Measurements from ENCODE around the gene COPE.

Gene COPE

DNA sequence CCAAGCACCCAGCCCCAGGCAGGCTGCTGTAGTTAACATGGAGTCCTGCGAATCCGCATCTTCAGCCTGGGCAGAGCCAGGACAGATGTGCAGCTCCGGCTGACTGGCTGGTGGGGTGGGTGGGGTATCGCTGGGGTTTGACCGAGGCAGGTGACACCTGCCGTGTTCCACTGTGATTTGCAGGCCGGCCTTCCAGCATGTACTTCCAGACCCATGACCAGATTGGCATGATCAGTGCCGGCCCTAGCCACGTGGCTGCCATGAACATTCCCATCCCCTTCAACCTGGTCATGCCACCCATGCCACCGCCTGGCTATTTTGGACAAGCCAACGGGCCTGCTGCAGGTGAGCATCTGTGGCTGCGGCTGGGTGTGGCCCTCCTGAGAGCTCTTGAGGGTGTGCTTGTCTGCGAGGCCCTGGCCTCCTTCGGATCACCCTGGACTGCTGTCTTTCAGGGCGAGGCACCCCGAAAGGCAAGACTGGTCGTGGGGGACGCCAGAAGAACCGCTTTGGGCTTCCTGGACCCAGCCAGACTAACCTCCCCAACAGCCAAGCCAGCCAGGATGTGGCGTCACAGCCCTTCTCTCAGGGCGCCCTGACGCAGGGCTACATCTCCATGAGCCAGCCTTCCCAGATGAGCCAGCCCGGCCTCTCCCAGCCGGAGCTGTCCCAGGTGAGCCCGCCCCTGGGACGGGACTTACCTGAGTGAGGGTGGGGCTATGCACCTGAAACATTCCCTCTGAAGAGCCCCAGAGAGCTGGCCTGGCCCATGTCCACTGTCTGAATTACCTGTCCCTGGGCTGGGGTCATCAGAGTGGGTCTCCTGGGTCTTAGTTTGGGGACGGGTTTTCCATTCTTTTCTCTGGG is 53.8 kb downstream of the COPE start:
- H3K4me1 ChIP-seq (ENCODE audit: control insufficient read depth, insufficient read depth, low read length): peaks cover 9% of the 10 kb centered on the region
- no peak overlapping the region for H3K9ac ChIP-seq (ENCODE audit: low read length in 2 of 2)
- H3K36me3 ChIP-seq (ENCODE audit: control insufficient read depth in 2 of 2, insufficient read depth in 2 of 2, low read length in 2 of 2): peaks cover 54% of the 10 kb centered on the region in 2 donors
- H3K27ac ChIP-seq (ENCODE audit: low read length): no peak overlapping the region
- H3K4me3 ChIP-seq (ENCODE audit: low read length in 2 of 2): no peak overlapping the region
- peaks cover 0 to 10% of the 10 kb centered on the region in 2 donors for H3K27me3 ChIP-seq (ENCODE audit: control insufficient read depth in 1 of 2, insufficient read depth in 2 of 2, low read length in 2 of 2)
- no peaks in the 10 kb centered on the region for H3K9me3 ChIP-seq (ENCODE audit: control insufficient read depth in 2 of 2, low read length in 2 of 2)

DNA sequence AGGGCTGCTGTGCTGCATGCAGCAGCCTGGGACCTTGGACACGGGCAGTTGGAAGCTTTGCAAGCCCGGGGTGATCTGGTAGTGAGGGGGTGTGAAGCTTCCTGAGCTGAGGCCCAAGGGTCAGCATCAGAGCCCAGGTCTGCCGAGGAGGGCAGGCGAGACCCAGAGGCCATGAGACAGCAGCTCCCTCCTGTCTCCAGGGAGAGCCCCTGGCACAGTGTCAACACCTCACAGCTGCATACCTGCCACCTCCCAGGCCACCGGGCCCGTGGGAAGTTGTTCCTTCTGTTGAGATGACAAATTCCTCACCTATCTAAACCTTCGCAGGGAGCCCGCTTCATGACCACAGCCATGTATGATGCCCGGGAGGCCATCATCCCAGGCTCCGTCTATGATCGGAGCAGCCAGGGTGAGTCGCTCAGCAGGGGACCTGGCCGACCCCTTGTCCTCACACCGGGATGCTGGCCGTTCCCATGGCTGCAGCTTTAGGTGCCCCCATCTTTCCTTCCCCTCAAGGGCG is 55.3 kb downstream of the COPE start:
- Histone ChIP-seq H3K9ac (ENCODE audit: low read length in 2 of 2) (no peak overlapping the region), H3K27ac (ENCODE audit: low read length) (no peak overlapping the region), H3K36me3 (ENCODE audit: control insufficient read depth in 2 of 2, insufficient read depth in 2 of 2, low read length in 2 of 2) (peaks cover 64 to 68% of the 10 kb centered on the region in 2 donors), H3K4me3 (ENCODE audit: low read length in 2 of 2) (no peak overlapping the region), H3K27me3 (ENCODE audit: control insufficient read depth in 1 of 2, insufficient read depth in 2 of 2, low read length in 2 of 2) (no peaks in the 10 kb centered on the region), H3K9me3 (ENCODE audit: control insufficient read depth in 2 of 2, low read length in 2 of 2) (no peaks in the 10 kb centered on the region), H3K4me1 (ENCODE audit: control insufficient read depth, insufficient read depth, low read length) (peaks cover 7% of the 10 kb centered on the region)

DNA sequence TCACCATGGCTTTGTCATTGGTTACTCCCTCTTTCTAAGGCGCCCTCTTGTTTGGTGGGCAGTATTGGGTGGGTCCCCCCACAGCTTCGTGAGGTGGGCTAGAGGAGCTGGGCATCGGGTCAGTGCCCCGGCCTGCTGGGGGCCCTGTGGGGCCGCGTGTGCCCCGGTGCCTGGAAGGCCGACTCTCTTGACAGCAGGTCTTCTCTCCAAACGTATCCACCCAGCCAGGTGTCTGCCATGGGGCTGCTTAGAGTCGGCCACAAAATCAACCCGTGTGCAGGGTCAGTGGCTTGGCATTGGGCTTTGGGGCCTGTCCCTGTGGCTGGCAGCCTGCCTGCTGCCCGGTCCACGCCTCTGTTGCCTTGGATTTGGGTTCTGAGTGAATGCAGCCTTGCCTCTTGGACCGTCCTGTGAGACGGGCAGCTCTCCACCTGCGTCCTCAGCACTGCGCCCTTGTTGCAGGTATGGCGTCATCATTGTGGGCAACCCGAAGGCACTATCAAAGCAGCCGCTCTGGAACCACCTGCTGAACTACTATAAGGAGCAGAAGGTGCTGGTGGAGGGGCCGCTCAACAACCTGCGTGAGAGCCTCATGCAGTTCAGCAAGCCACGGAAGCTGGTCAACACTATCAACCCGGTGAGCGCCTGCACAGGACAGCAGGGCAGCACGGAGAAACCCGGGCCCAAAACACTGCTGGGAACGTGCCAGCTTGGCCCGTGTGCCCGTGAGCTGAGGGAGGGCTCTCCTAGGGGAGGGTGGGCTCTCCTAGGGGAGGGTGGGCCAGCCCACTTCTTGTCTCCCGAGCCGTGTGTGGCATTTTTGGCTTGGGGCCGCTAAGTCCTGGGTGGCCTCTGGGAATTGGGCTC is 56.0 kb downstream of the COPE start:
- Histone ChIP-seq H3K36me3 (ENCODE audit: control insufficient read depth in 2 of 2, insufficient read depth in 2 of 2, low read length in 2 of 2) (peaks cover 69 to 73% of the 10 kb centered on the region in 2 donors), H3K27ac (ENCODE audit: low read length) (no peak overlapping the region), H3K4me1 (ENCODE audit: control insufficient read depth, insufficient read depth, low read length) (peaks cover 7% of the 10 kb centered on the region), H3K4me3 (ENCODE audit: low read length in 2 of 2) (no peak overlapping the region), H3K9ac (ENCODE audit: low read length in 2 of 2) (no peak overlapping the region), H3K27me3 (ENCODE audit: control insufficient read depth in 1 of 2, insufficient read depth in 2 of 2, low read length in 2 of 2) (no peaks in the 10 kb centered on the region), H3K9me3 (ENCODE audit: control insufficient read depth in 2 of 2, low read length in 2 of 2) (no peaks in the 10 kb centered on the region)

DNA sequence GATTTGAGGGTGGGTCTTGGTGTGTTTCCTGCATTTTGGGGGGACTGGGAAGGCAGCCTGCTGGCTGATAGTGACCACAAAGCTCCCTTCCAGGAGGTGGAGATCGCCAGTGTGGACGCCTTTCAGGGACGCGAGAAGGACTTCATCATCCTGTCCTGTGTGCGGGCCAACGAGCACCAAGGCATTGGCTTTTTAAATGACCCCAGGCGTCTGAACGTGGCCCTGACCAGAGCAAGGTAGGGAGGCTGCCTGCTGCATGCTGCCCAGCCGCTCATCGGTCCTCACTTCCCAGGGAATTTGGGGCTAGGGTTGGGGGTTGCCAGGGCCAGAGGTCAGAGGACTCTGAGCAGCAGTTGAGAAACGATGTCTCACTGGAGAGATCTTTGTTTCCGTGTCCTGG is 57.3 kb downstream of the COPE start:
- Histone ChIP-seq H3K27me3 (ENCODE audit: control insufficient read depth in 1 of 2, insufficient read depth in 2 of 2, low read length in 2 of 2) (no peaks in the 10 kb centered on the region), H3K9ac (ENCODE audit: low read length in 2 of 2) (no peak overlapping the region), H3K27ac (ENCODE audit: low read length) (no peak overlapping the region), H3K4me1 (ENCODE audit: control insufficient read depth, insufficient read depth, low read length) (peaks cover 7% of the 10 kb centered on the region), H3K4me3 (ENCODE audit: low read length in 2 of 2) (no peak overlapping the region), H3K9me3 (ENCODE audit: control insufficient read depth in 2 of 2, low read length in 2 of 2) (no peaks in the 10 kb centered on the region), H3K36me3 (ENCODE audit: control insufficient read depth in 2 of 2, insufficient read depth in 2 of 2, low read length in 2 of 2) (peaks cover 76 to 78% of the 10 kb centered on the region in 2 donors)

DNA sequence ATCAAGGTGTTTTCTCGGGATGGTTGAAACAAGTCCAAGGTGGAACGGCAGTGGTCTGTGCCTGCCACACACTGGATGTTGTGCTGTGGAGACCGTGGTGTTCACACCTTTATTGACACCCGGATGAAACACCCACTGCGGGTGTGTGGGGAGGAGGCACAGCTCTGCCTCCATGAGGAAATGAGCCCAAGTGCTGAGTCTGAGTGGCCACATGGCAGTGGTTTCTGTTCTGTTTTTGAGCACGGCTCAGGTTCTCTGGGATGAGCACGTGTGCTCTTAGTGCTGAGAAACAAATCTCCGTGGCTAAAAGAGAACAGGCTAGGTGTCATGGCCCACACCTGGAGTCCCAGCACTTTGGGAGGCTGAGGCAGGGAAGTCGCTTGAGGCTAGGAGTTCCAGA is 58.0 kb downstream of the COPE start:
- Histone ChIP-seq H3K9ac (ENCODE audit: low read length in 2 of 2) (no peak overlapping the region), H3K9me3 (ENCODE audit: control insufficient read depth in 2 of 2, low read length in 2 of 2) (no peaks in the 10 kb centered on the region), H3K36me3 (ENCODE audit: control insufficient read depth in 2 of 2, insufficient read depth in 2 of 2, low read length in 2 of 2) (peaks cover 78 to 85% of the 10 kb centered on the region in 2 donors), H3K4me3 (ENCODE audit: low read length in 2 of 2) (no peak overlapping the region), H3K4me1 (ENCODE audit: control insufficient read depth, insufficient read depth, low read length) (peaks cover 7% of the 10 kb centered on the region), H3K27ac (ENCODE audit: low read length) (no peak overlapping the region), H3K27me3 (ENCODE audit: control insufficient read depth in 1 of 2, insufficient read depth in 2 of 2, low read length in 2 of 2) (no peaks in the 10 kb centered on the region)

DNA sequence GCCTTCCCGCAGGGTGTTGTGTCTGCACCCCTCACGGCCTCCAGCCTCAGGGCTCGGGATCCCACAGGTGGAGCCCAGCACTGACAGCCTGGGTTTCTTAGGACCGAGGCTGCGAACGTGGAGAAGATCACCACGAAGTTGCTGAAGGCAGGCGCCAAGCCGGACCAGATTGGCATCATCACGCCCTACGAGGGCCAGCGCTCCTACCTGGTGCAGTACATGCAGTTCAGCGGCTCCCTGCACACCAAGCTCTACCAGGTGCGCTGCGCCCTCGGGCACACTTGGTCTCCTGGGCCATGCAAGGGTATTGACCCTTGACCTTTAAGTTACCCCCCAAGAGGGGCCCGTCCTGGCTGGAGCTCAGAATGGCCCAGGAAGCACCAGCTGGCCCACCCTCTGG is 58.5 kb downstream of the COPE start:
- Histone ChIP-seq H3K4me1 (ENCODE audit: control insufficient read depth, insufficient read depth, low read length) (peaks cover 7% of the 10 kb centered on the region), H3K9me3 (ENCODE audit: control insufficient read depth in 2 of 2, low read length in 2 of 2) (no peaks in the 10 kb centered on the region), H3K4me3 (ENCODE audit: low read length in 2 of 2) (no peak overlapping the region), H3K27me3 (ENCODE audit: control insufficient read depth in 1 of 2, insufficient read depth in 2 of 2, low read length in 2 of 2) (no peaks in the 10 kb centered on the region), H3K27ac (ENCODE audit: low read length) (no peak overlapping the region), H3K36me3 (ENCODE audit: control insufficient read depth in 2 of 2, insufficient read depth in 2 of 2, low read length in 2 of 2) (peaks cover 76 to 86% of the 10 kb centered on the region in 2 donors), H3K9ac (ENCODE audit: low read length in 2 of 2) (no peak overlapping the region)

DNA sequence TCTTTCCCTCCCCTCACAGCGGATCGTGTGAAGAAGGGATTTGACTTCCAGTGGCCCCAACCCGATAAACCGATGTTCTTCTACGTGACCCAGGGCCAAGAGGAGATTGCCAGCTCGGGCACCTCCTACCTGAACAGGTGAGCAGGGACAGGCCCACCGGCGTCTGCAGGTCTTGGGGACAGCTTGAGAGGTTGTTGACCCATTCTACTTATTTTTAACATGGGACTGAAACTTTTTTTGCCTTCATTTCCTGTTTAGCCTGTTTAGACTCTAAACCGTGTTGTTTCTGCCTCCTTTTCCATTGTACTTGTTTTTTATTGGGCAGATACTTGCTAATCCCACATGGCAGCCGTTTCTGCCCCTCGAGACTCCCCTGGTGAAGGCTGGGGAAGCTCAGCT is 58.9 kb downstream of the COPE start:
- no peaks in the 10 kb centered on the region for H3K9me3 ChIP-seq (ENCODE audit: control insufficient read depth in 2 of 2, low read length in 2 of 2)
- H3K9ac ChIP-seq (ENCODE audit: low read length in 2 of 2): no peak overlapping the region
- H3K27ac ChIP-seq (ENCODE audit: low read length): no peak overlapping the region
- no peaks in the 10 kb centered on the region for H3K27me3 ChIP-seq (ENCODE audit: control insufficient read depth in 1 of 2, insufficient read depth in 2 of 2, low read length in 2 of 2)
- H3K36me3 ChIP-seq (ENCODE audit: control insufficient read depth in 2 of 2, insufficient read depth in 2 of 2, low read length in 2 of 2): peaks cover 72 to 83% of the 10 kb centered on the region in 2 donors
- H3K4me1 ChIP-seq (ENCODE audit: control insufficient read depth, insufficient read depth, low read length): peaks cover 7% of the 10 kb centered on the region
- H3K4me3 ChIP-seq (ENCODE audit: low read length in 2 of 2): no peak overlapping the region

DNA sequence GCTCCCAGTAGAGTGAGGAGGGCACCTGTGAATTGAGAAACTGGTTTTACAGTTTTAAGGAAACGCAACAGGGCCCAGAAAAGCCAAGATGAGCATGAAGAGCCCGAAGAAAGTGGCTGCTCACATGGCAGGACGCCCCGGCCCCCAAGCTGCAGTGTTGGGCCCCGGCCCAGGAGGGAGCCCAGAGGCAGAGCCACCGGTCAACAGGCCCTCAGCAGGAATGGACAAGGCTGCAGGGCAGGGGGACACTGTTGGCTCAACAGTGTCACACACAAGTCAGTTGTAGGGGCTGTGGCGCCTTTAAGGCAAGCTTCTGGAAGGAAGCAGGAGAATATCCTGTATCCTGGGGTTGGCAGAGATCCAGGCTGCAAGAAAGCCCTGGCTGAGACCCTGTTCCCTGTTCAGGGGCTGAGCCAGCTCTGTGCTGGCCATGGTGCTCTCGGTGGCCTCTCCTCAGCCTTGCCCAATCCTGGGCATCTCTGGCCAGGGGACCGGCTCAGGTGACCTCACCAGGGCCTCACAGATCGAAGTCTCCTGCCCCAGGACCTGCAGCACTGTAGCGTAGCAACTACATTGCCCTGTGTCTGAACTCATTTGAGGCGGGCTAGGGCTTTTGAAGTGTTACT is 59.4 kb downstream of the COPE start:
- H3K9me3 ChIP-seq (ENCODE audit: control insufficient read depth in 2 of 2, low read length in 2 of 2): no peaks in the 10 kb centered on the region
- H3K4me1 ChIP-seq (ENCODE audit: control insufficient read depth, insufficient read depth, low read length): peaks cover 7% of the 10 kb centered on the region
- peak overlapping the region in 1 of 2 donors; percentile 8 for H3K4me3 ChIP-seq (ENCODE audit: low read length in 2 of 2)
- H3K27me3 ChIP-seq (ENCODE audit: control insufficient read depth in 1 of 2, insufficient read depth in 2 of 2, low read length in 2 of 2): no peaks in the 10 kb centered on the region
- no peak overlapping the region for H3K9ac ChIP-seq (ENCODE audit: low read length in 2 of 2)
- peaks cover 73 to 87% of the 10 kb centered on the region in 2 donors for H3K36me3 ChIP-seq (ENCODE audit: control insufficient read depth in 2 of 2, insufficient read depth in 2 of 2, low read length in 2 of 2)
- no peak overlapping the region for H3K27ac ChIP-seq (ENCODE audit: low read length)

DNA sequence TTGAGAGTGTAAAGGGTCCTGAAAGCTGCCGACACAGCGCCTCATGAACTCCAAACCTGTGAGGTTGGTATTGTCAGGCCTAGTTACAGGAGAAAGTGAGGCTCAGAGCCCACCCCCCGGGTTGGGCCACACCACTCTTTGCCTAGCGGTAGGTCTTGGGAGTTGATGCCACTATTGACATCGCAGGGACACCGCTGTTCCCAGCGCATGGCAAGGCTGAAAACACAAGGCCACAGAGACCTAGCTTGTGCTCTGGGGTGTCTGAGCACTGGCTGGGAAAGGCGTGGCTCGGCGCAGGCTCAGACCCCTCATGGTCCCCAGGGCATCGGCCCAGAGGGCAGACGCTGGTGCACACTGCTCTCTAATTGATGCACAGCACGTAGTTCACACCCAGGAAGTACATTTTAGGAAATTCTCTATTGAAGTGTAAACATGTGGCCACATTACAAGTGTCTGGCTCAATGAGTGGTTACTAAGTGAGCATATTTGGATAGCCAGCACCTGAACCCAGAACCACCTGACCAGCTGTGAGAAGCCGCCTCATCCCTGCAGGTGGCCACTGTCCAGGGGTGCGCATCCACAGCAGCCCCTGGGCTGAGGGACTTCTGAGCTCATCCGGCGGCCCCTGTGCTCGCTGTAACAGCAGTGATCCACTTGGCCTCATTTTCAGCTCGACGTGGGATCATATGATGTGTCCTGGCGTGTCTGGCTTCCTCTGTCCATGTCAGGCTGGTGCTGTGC is 60.1 kb downstream of the COPE start:
- Histone ChIP-seq H3K36me3 (ENCODE audit: control insufficient read depth in 2 of 2, insufficient read depth in 2 of 2, low read length in 2 of 2) (peaks cover 76 to 90% of the 10 kb centered on the region in 2 donors), H3K4me1 (ENCODE audit: control insufficient read depth, insufficient read depth, low read length) (peaks cover 7% of the 10 kb centered on the region), H3K4me3 (ENCODE audit: low read length in 2 of 2) (no peak overlapping the region), H3K27ac (ENCODE audit: low read length) (no peak overlapping the region), H3K9ac (ENCODE audit: low read length in 2 of 2) (no peak overlapping the region), H3K9me3 (ENCODE audit: control insufficient read depth in 2 of 2, low read length in 2 of 2) (no peaks in the 10 kb centered on the region), H3K27me3 (ENCODE audit: control insufficient read depth in 1 of 2, insufficient read depth in 2 of 2, low read length in 2 of 2) (no peaks in the 10 kb centered on the region)

DNA sequence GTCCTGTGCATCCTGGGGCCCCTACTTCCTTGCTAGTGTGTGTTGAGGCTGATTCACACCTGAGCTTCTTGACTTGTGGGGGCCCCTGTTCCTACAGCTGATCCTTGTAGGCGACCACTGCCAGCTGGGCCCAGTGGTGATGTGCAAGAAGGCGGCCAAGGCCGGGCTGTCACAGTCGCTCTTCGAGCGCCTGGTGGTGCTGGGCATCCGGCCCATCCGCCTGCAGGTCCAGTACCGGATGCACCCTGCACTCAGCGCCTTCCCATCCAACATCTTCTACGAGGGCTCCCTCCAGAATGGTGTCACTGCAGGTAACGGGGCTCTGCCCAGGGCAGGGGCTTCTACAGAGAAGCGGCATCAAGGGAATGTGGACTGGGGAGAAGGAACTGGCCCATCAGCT is 62.0 kb downstream of the COPE start:
- Histone ChIP-seq H3K36me3 (ENCODE audit: control insufficient read depth in 2 of 2, insufficient read depth in 2 of 2, low read length in 2 of 2) (peaks cover 74 to 91% of the 10 kb centered on the region in 2 donors), H3K27me3 (ENCODE audit: control insufficient read depth in 1 of 2, insufficient read depth in 2 of 2, low read length in 2 of 2) (no peaks in the 10 kb centered on the region), H3K27ac (ENCODE audit: low read length) (no peak overlapping the region), H3K9me3 (ENCODE audit: control insufficient read depth in 2 of 2, low read length in 2 of 2) (no peaks in the 10 kb centered on the region), H3K4me1 (ENCODE audit: control insufficient read depth, insufficient read depth, low read length) (peaks cover 7% of the 10 kb centered on the region), H3K9ac (ENCODE audit: low read length in 2 of 2) (no peak overlapping the region), H3K4me3 (ENCODE audit: low read length in 2 of 2) (no peak overlapping the region)

Measured in stomach smooth muscle (tissue), 2 donors.